ENCODE results near the gene EMP2.
"Not testable (repeated sequence)": the region's sequence is repeated elsewhere in the genome, so short reads cannot be mapped to it uniquely, and the experiment has no call there.

EMP2 gene

DNA sequence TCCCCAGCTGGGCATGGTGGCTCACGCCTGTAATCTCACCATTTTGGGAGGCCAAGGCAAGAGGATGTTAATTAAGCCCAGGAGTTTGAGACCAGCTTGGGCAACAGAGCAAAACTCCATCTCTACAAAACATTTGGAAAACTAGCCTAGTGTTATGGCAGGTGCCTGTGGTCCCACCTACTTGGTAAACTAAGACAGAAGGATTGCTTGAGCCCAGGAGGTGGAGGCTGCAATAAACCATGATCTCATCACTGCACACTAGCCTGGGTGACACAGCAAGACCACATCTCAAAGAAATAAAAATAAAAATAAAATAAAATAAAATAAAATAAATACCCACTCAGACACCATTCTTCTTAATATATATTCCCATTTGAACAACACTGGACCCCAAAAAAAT, 32.0 kb downstream of the EMP2 start:
- Histone ChIP-seq H3K27me3 (ENCODE audit: control insufficient read depth in 1 of 2, insufficient read depth in 2 of 2, low read length in 2 of 2) (no peaks in the 10 kb centered on the region), H3K27ac (ENCODE audit: low read length) (no peak overlapping the region), H3K36me3 (ENCODE audit: control insufficient read depth in 2 of 2, insufficient read depth in 2 of 2, low read length in 2 of 2) (peaks cover 24 to 29% of the 10 kb centered on the region in 2 donors), H3K4me3 (ENCODE audit: low read length in 2 of 2) (no peak overlapping the region), H3K4me1 (ENCODE audit: control insufficient read depth, insufficient read depth, low read length) (no peaks in the 10 kb centered on the region), H3K9me3 (ENCODE audit: control insufficient read depth in 2 of 2, low read length in 2 of 2) (peaks cover 3 to 5% of the 10 kb centered on the region in 2 donors), H3K9ac (ENCODE audit: low read length in 2 of 2) (no peak overlapping the region)

DNA sequence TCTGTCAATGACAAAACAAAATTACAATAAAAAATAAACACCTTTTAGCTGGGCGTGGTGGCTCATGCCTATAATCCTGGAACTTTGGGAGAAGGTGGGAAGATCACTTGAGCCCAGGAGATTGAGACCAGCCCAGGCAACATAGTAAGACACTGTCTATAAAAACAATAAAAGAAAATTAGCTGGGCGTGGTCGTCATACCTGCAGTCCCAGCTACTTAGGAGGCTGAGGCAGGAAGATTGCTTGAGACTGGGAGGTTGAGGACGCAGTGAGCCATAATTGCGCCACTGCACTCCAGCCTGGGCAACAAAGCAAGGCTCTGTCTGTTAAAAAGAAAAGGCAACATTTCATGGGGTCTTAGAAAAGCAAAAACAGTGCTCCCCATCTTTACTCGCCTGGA, 32.7 kb downstream of the EMP2 start:
- Histone ChIP-seq H3K27me3 (ENCODE audit: control insufficient read depth in 1 of 2, insufficient read depth in 2 of 2, low read length in 2 of 2) (no peaks in the 10 kb centered on the region), H3K27ac (ENCODE audit: low read length) (no peak overlapping the region), H3K9ac (ENCODE audit: low read length in 2 of 2) (no peak overlapping the region), H3K4me1 (ENCODE audit: control insufficient read depth, insufficient read depth, low read length) (no peaks in the 10 kb centered on the region), H3K4me3 (ENCODE audit: low read length in 2 of 2) (no peak overlapping the region), H3K9me3 (ENCODE audit: control insufficient read depth in 2 of 2, low read length in 2 of 2) (peaks cover 3 to 5% of the 10 kb centered on the region in 2 donors), H3K36me3 (ENCODE audit: control insufficient read depth in 2 of 2, insufficient read depth in 2 of 2, low read length in 2 of 2) (peaks cover 30 to 33% of the 10 kb centered on the region in 2 donors)

DNA sequence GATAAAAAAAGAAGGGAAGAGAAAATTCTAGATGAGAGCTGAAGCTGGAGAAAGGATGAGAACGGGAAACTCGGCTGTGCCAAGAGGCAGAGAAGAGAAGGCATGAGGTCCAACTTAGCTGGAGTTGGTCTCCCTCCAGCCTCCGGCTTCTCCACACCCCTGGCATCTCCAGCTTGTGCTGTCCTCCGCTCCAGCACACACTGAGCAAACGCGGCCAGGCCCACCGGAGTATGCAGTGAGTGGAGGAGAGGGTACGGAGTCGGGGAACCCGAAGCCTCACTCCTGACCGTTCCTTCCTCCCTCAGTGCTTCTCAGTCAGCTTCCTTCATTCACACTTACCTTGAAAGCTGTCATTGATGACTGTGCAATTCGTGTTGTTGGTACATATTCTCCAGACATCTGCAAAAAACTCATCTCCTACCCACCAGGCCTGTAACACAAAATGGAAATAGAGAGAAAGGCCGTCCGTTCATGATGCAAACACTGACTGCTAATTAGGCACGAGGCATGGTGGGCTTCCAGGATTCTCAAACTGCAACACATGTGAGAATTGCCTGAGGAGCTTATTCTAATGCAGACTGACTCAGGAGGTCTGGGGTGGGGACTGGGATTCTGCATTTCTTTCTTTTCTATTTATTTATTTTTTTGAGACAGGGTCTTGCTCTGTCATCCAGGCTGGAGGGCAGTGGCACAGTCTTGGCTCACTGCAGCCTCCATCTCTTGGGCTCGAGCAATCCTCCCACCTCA, 37.0 kb downstream of the EMP2 start:
- Histone ChIP-seq H3K27me3 (ENCODE audit: control insufficient read depth in 1 of 2, insufficient read depth in 2 of 2, low read length in 2 of 2) (no peaks in the 10 kb centered on the region), H3K9ac (ENCODE audit: low read length in 2 of 2) (no peak overlapping the region), H3K4me1 (ENCODE audit: control insufficient read depth, insufficient read depth, low read length) (peaks cover 3% of the 10 kb centered on the region), H3K9me3 (ENCODE audit: control insufficient read depth in 2 of 2, low read length in 2 of 2) (no peaks in the 10 kb centered on the region), H3K4me3 (ENCODE audit: low read length in 2 of 2) (no peak overlapping the region), H3K36me3 (ENCODE audit: control insufficient read depth in 2 of 2, insufficient read depth in 2 of 2, low read length in 2 of 2) (peaks cover 43% of the 10 kb centered on the region in 2 donors), H3K27ac (ENCODE audit: low read length) (no peak overlapping the region)

DNA sequence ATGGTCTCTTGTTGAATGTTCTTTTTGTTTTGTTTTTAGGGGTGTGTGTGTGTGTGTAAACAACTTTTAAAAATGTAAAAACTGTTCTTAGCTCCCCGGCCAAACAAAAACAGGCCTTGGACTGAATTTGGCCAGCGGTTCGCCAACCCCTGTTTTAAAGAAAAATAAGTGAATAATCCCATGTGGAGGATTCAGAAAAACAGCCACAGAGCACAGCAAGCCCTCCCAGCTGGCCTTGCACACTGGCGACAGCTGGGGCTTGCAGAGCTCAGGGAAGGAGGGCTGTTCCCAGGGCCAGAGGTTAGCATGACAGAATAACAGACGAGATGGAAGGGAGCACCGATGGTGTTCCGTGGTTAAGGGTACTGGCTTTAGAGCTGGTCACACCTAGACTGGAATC, 39.0 kb downstream of the EMP2 start:
- H3K9me3 ChIP-seq (ENCODE audit: control insufficient read depth in 2 of 2, low read length in 2 of 2), result no peaks in the 10 kb centered on the region
- H3K9ac ChIP-seq (ENCODE audit: low read length in 2 of 2), result no peak overlapping the region
- no peak overlapping the region for H3K27ac ChIP-seq (ENCODE audit: low read length)
- H3K4me1 ChIP-seq (ENCODE audit: control insufficient read depth, insufficient read depth, low read length), result peaks cover 3% of the 10 kb centered on the region
- peaks cover 45 to 52% of the 10 kb centered on the region in 2 donors for H3K36me3 ChIP-seq (ENCODE audit: control insufficient read depth in 2 of 2, insufficient read depth in 2 of 2, low read length in 2 of 2)
- H3K4me3 ChIP-seq (ENCODE audit: low read length in 2 of 2), result no peak overlapping the region
- H3K27me3 ChIP-seq (ENCODE audit: control insufficient read depth in 1 of 2, insufficient read depth in 2 of 2, low read length in 2 of 2), result no peaks in the 10 kb centered on the region

DNA sequence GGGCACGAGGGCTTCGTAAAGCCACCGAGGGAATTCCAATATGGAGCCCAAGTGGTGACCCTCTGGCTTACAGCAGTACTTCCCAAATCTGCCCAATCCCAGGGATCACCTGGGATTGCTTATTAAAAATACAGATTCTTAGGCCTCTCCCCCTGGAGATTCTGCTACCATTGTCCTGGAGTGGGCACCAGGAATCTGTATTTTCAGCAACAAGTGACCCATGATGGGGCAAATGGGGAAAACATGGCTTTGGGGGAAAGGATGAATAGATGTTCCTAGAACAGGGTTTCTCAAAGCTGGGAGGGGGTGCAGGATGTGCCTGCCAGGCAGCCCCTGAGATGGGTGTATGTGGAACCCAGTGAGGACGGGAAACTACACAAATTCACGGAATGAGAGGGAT, 40.6 kb downstream of the EMP2 start:
- H3K4me3 ChIP-seq (ENCODE audit: low read length in 2 of 2), result no peak overlapping the region
- H3K36me3 ChIP-seq (ENCODE audit: control insufficient read depth in 2 of 2, insufficient read depth in 2 of 2, low read length in 2 of 2), result peaks cover 33 to 50% of the 10 kb centered on the region in 2 donors
- no peaks in the 10 kb centered on the region for H3K27me3 ChIP-seq (ENCODE audit: control insufficient read depth in 1 of 2, insufficient read depth in 2 of 2, low read length in 2 of 2)
- H3K9me3 ChIP-seq (ENCODE audit: control insufficient read depth in 2 of 2, low read length in 2 of 2), result no peaks in the 10 kb centered on the region
- H3K4me1 ChIP-seq (ENCODE audit: control insufficient read depth, insufficient read depth, low read length), result peaks cover 3% of the 10 kb centered on the region
- H3K9ac ChIP-seq (ENCODE audit: low read length in 2 of 2), result no peak overlapping the region
- H3K27ac ChIP-seq (ENCODE audit: low read length), result no peak overlapping the region

DNA sequence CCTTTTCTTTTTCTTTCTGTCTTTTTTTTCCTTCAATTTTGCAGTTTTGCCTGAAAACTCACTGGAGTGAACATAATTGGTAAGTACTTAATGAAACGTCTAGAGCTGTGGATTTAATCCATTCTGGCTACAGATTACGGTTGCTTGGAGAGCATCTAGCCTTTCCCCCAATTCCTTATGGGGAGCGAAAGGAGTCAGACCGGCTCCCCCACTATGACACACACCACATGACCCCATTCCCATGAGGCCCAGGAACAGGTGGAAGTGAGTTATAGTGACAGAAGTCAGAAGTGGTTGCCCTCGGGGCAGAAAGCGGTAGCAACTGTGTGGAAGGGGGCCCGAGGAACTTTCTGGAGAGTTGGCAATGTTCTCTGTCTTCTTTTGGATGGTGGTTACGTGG, 41.2 kb downstream of the EMP2 start:
- H3K27ac ChIP-seq (ENCODE audit: low read length), result no peak overlapping the region
- H3K4me3 ChIP-seq (ENCODE audit: low read length in 2 of 2), result no peak overlapping the region
- H3K4me1 ChIP-seq (ENCODE audit: control insufficient read depth, insufficient read depth, low read length), result peaks cover 3% of the 10 kb centered on the region
- H3K9me3 ChIP-seq (ENCODE audit: control insufficient read depth in 2 of 2, low read length in 2 of 2), result no peaks in the 10 kb centered on the region
- no peaks in the 10 kb centered on the region for H3K27me3 ChIP-seq (ENCODE audit: control insufficient read depth in 1 of 2, insufficient read depth in 2 of 2, low read length in 2 of 2)
- peaks cover 32 to 53% of the 10 kb centered on the region in 2 donors for H3K36me3 ChIP-seq (ENCODE audit: control insufficient read depth in 2 of 2, insufficient read depth in 2 of 2, low read length in 2 of 2)
- no peak overlapping the region for H3K9ac ChIP-seq (ENCODE audit: low read length in 2 of 2)

DNA sequence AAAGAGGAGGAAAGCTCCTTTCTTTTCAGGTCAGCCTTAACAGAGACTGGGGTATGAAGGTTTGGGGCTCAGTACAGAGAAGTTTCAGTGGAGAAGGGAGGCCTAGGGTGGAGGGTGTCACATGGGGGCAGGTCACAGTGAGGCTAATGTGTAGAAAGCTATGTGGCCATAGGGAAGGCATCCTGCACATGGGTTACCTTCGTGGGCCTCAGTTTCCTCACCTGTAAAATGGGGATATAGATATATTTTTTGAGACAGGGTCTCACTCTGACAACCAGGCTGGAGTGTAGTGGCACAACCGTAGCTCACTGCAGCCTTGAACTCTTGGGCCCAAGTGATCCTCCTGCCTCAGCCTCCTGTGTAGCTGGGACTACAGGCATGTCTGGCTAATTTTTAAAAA, 41.8 kb downstream of the EMP2 start:
- Histone ChIP-seq H3K36me3 (ENCODE audit: control insufficient read depth in 2 of 2, insufficient read depth in 2 of 2, low read length in 2 of 2) (peaks cover 31 to 52% of the 10 kb centered on the region in 2 donors), H3K4me3 (ENCODE audit: low read length in 2 of 2) (no peak overlapping the region), H3K27me3 (ENCODE audit: control insufficient read depth in 1 of 2, insufficient read depth in 2 of 2, low read length in 2 of 2) (no peaks in the 10 kb centered on the region), H3K9ac (ENCODE audit: low read length in 2 of 2) (no peak overlapping the region), H3K27ac (ENCODE audit: low read length) (no peak overlapping the region), H3K9me3 (ENCODE audit: control insufficient read depth in 2 of 2, low read length in 2 of 2) (no peaks in the 10 kb centered on the region), H3K4me1 (ENCODE audit: control insufficient read depth, insufficient read depth, low read length) (peaks cover 3% of the 10 kb centered on the region)

DNA sequence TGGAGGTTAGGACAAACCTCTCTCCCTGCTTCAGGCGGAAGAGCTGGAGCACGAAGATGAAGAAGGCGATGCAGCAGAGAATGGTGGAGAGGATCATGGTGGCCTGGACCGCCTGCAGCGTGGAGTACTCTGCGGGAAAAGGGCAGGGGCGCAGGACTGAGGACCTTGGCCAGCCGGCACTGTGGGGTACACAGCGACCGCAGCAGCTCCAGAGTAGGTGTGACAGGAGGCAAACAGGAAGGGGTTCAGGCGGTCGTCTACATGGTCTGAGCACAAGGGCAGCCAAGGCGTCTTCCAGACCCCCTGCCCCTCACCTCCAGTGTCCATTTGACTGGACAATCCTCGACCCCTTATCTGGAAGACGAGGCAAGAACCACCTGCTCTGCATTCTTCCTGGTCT, 42.5 kb downstream of the EMP2 start:
- no peak overlapping the region for H3K27ac ChIP-seq (ENCODE audit: low read length)
- H3K9ac ChIP-seq (ENCODE audit: low read length in 2 of 2), result no peak overlapping the region
- no peak overlapping the region for H3K4me3 ChIP-seq (ENCODE audit: low read length in 2 of 2)
- no peaks in the 10 kb centered on the region for H3K27me3 ChIP-seq (ENCODE audit: control insufficient read depth in 1 of 2, insufficient read depth in 2 of 2, low read length in 2 of 2)
- peaks cover 3% of the 10 kb centered on the region for H3K4me1 ChIP-seq (ENCODE audit: control insufficient read depth, insufficient read depth, low read length)
- no peaks in the 10 kb centered on the region for H3K9me3 ChIP-seq (ENCODE audit: control insufficient read depth in 2 of 2, low read length in 2 of 2)
- peaks cover 25 to 48% of the 10 kb centered on the region in 2 donors for H3K36me3 ChIP-seq (ENCODE audit: control insufficient read depth in 2 of 2, insufficient read depth in 2 of 2, low read length in 2 of 2)

DNA sequence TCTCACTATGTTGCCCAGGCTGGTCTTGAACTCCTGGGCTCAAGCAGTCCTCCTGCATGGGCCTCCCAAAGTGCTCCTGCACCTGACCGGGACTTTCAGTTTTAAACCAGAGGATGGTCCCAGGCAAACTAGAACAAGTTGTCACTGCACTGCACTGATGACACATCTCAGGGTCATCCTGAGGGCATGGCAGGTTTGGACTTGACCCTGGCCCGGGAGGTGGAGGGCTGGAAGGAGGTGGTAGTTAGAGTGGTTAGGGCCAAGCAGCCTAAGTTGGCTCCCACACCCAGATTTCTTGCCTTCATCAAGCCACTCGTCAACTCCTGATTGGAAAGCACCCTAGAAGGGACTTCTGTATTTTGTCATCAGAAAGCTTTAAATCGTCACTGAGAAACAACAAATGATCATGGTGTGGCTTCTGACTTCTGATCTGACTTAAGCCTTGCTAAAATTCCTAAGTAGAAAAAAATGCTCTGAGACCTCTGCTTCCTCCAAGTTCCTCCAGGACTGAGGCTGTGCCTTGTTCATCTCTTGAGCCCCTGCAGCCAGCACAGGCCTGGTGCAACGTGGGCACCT, 43.5 kb downstream of the EMP2 start:
- Histone ChIP-seq H3K27ac (ENCODE audit: low read length) (no peak overlapping the region), H3K9ac (ENCODE audit: low read length in 2 of 2) (no peak overlapping the region), H3K4me1 (ENCODE audit: control insufficient read depth, insufficient read depth, low read length) (peaks cover 3% of the 10 kb centered on the region), H3K27me3 (ENCODE audit: control insufficient read depth in 1 of 2, insufficient read depth in 2 of 2, low read length in 2 of 2) (no peaks in the 10 kb centered on the region), H3K9me3 (ENCODE audit: control insufficient read depth in 2 of 2, low read length in 2 of 2) (no peaks in the 10 kb centered on the region), H3K4me3 (ENCODE audit: low read length in 2 of 2) (no peak overlapping the region), H3K36me3 (ENCODE audit: control insufficient read depth in 2 of 2, insufficient read depth in 2 of 2, low read length in 2 of 2) (peaks cover 29 to 50% of the 10 kb centered on the region in 2 donors)

DNA sequence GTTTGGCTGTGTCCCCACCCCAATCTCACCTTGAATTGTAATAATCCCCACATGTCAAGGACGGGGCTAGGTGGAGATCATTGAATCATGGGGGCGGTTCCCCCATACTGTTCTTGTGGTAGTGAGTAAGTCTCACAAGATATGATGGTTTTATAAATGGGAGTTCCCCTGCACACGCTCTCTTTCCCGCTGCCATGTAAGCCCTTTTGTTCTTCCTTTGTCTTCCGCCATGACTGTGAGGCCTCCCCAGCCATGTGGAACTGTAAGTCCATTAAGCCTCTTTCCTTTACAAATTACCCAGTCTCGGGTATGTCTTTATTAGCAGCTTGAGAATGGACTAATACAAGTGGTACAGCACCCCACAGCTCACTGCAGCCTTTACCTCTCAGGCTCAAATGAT, 44.1 kb downstream of the EMP2 start:
- not testable (repeated sequence) for H3K27ac ChIP-seq (ENCODE audit: low read length); H3K9ac ChIP-seq (ENCODE audit: low read length in 2 of 2); H3K4me1 ChIP-seq (ENCODE audit: control insufficient read depth, insufficient read depth, low read length); H3K9me3 ChIP-seq (ENCODE audit: control insufficient read depth in 2 of 2, low read length in 2 of 2); H3K27me3 ChIP-seq (ENCODE audit: control insufficient read depth in 1 of 2, insufficient read depth in 2 of 2, low read length in 2 of 2); H3K4me3 ChIP-seq (ENCODE audit: low read length in 2 of 2)
- peaks cover 33 to 51% of the 10 kb centered on the region in 2 donors for H3K36me3 ChIP-seq (ENCODE audit: control insufficient read depth in 2 of 2, insufficient read depth in 2 of 2, low read length in 2 of 2)

DNA sequence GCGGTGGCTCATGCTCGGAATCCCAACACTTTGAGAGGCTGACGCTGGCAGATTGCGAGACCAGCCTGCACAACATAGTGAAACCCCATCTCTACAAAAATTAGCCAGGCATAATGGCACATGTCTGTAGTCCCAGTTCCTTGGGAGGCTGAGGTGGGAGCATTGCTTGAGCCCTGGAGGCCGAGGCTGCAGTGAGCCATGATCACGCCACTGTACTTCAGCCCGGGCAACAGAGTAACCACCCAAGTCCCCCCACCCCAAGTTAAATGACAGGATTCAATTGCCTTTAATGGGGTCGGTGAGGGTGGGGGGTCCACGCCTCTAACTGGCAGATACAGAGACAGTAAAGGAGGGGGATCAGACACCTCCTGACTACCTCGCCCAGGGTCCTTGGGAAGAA, 44.9 kb downstream of the EMP2 start:
- Histone ChIP-seq H3K27ac (ENCODE audit: low read length) (no peak overlapping the region), H3K27me3 (ENCODE audit: control insufficient read depth in 1 of 2, insufficient read depth in 2 of 2, low read length in 2 of 2) (no peaks in the 10 kb centered on the region), H3K4me1 (ENCODE audit: control insufficient read depth, insufficient read depth, low read length) (no peaks in the 10 kb centered on the region), H3K9me3 (ENCODE audit: control insufficient read depth in 2 of 2, low read length in 2 of 2) (no peaks in the 10 kb centered on the region), H3K9ac (ENCODE audit: low read length in 2 of 2) (no peak overlapping the region), H3K36me3 (ENCODE audit: control insufficient read depth in 2 of 2, insufficient read depth in 2 of 2, low read length in 2 of 2) (peaks cover 33 to 54% of the 10 kb centered on the region in 2 donors), H3K4me3 (ENCODE audit: low read length in 2 of 2) (no peak overlapping the region)
